Astrocyte (in vitro differentiated cells and primary cell): Measurements from ENCODE around the gene VCL. TPM values are rescaled to one million over a fixed set of nuclear protein-coding genes. Genes with fewer than 3 reads are reported as not detected.
A peak's percentile ranks its signal among the peaks of the same experiment; 100 is the strongest.

Experiments
- DNase-seq: peaks from one replicate; pipeline ENCODE4 v3.0.0-alpha.2; 2010; ENCODE audit warnings: low read depth
- FAIRE-seq: peaks from 2 replicates; lab custom pipeline; 2011; peaks lifted over from hg19 to GRCh38; lab: Jason Lieb, UNC
- H2AFZ ChIP-seq: 2 replicates; pipeline ENCODE4 v1.6.0; 2012; ENCODE audit warnings: low read depth, low read length, inconsistent platforms
- H3K27ac ChIP-seq: 2 replicates; pipeline ENCODE4 v1.5.1; 2011; ENCODE audit warnings: low read depth, low read length, inconsistent platforms
- H3K27me3 ChIP-seq: 2 replicates; pipeline ENCODE4 v1.6.0; 2011; ENCODE audit warnings: low read length, inconsistent platforms; ENCODE audit not compliant: insufficient read depth
- H3K36me3 ChIP-seq: 2 replicates; pipeline ENCODE4 v1.5.1; 2011; ENCODE audit warnings: low read length, inconsistent platforms; ENCODE audit not compliant: insufficient read depth
- H3K4me1 ChIP-seq: 2 replicates; pipeline ENCODE4 v1.5.1; 2011; ENCODE audit warnings: low read length, inconsistent platforms; ENCODE audit not compliant: insufficient read depth
- H3K4me2 ChIP-seq: 2 replicates; pipeline ENCODE4 v1.6.0; 2012; ENCODE audit warnings: low read length, inconsistent platforms
- H3K4me3 ChIP-seq: 2 replicates; pipeline ENCODE4 v1.5.1; 2011; ENCODE audit warnings: low read depth, mild to moderate bottlenecking, low read length, inconsistent platforms; ENCODE audit not compliant: insufficient read depth
- H3K79me2 ChIP-seq: 2 replicates; pipeline ENCODE4 v1.6.0; 2012; ENCODE audit warnings: mild to moderate bottlenecking, low read length, inconsistent platforms; ENCODE audit not compliant: insufficient read depth
- H3K9ac ChIP-seq: 2 replicates; pipeline ENCODE4 v1.6.0; 2012; ENCODE audit warnings: mild to moderate bottlenecking, low read length, inconsistent platforms
- H3K9me3 ChIP-seq: 2 replicates; pipeline ENCODE4 v1.5.1; 2012; ENCODE audit warnings: low read depth, mild to moderate bottlenecking, low read length, inconsistent platforms; ENCODE audit not compliant: insufficient read depth
- H4K20me1 ChIP-seq: 2 replicates; pipeline ENCODE4 v1.6.0; 2012; ENCODE audit warnings: low read length, inconsistent platforms; ENCODE audit not compliant: insufficient read depth
- H3K27ac Mint-ChIP-seq: one replicate; pipeline ENCODE4 v1.8.0; 2021; ENCODE audit warnings: mild to moderate bottlenecking, mixed read lengths; ENCODE audit not compliant: unreplicated experiment
- H3K27me3 Mint-ChIP-seq: one replicate; pipeline ENCODE4 v1.8.0; 2021; ENCODE audit warnings: low read depth, mixed read lengths; ENCODE audit not compliant: unreplicated experiment
- H3K36me3 Mint-ChIP-seq: one replicate; pipeline ENCODE4 v1.8.0; 2021; ENCODE audit warnings: low read depth, mixed read lengths; ENCODE audit not compliant: unreplicated experiment
- H3K4me1 Mint-ChIP-seq: one replicate; pipeline ENCODE4 v1.8.0; 2021; ENCODE audit warnings: low read depth, mixed read lengths; ENCODE audit not compliant: unreplicated experiment
- H3K4me3 Mint-ChIP-seq: one replicate; pipeline ENCODE4 v1.8.0; 2021; ENCODE audit warnings: mild to moderate bottlenecking, moderate library complexity, mixed read lengths; ENCODE audit not compliant: unreplicated experiment
- H3K9me3 Mint-ChIP-seq: one replicate; pipeline ENCODE4 v1.8.0; 2021; ENCODE audit warnings: mild to moderate bottlenecking, mixed read lengths; ENCODE audit not compliant: unreplicated experiment
- CTCF ChIP-seq: IDR thresholded peaks from 2 replicates; pipeline ENCODE4 v1.5.1; 2011; ENCODE audit warnings: low read depth, mild to moderate bottlenecking, inconsistent platforms, low read length, moderate library complexity; ENCODE audit not compliant: insufficient read depth
- EZH2 ChIP-seq: IDR thresholded peaks from 2 replicates; pipeline ENCODE4 v1.6.1; 2012; ENCODE audit warnings: mild to moderate bottlenecking, low read length, inconsistent platforms; ENCODE audit not compliant: insufficient read depth
- total RNA-seq: library from RNA; stranded (reverse); gene quantifications from 2 replicates; pipeline ENCODE4 v1.2.1, GENCODE V29; 2021

VCL gene
- total RNA-seq, 1 donor from 2014 or later: 474 TPM

GRCh38 chr10:74081192-74081803, 83.4 kb downstream of the VCL start:
- Mint-ChIP-seq H3K36me3 (peaks cover 8% of the 10 kb centered on the region), H3K9me3 (no peaks in the 10 kb centered on the region), H3K4me1 (peaks cover 55% of the 10 kb centered on the region), H3K4me3 (peak overlapping the region; percentile 29), H3K27me3 (no peaks in the 10 kb centered on the region), H3K27ac (peak overlapping the region; percentile 35)
- H4K20me1 ChIP-seq: peaks cover 56% of the 10 kb centered on the region
- FAIRE-seq: no peak
- no peak overlapping the region for H3K4me2 ChIP-seq
- H3K79me2 ChIP-seq: peaks cover 60% of the 10 kb centered on the region
- peak; percentile 26 for DNase-seq
- peaks cover 45% of the 10 kb centered on the region for H3K4me1 ChIP-seq
- H2AFZ ChIP-seq: no peak overlapping the region
- no peaks in the 10 kb centered on the region for H3K9me3 ChIP-seq
- TF ChIP-seq CTCF (peak; percentile 76), EZH2 (no peak)
- H3K27ac ChIP-seq: peak overlapping the region; percentile 68
- peaks cover 40% of the 10 kb centered on the region for H3K36me3 ChIP-seq
- no peaks in the 10 kb centered on the region for H3K27me3 ChIP-seq
- no peak overlapping the region for H3K9ac ChIP-seq
- no peak overlapping the region for H3K4me3 ChIP-seq

- Mint-ChIP-seq H3K4me1 (peaks cover 47% of the 10 kb centered on the region), H3K36me3 (peaks cover 10% of the 10 kb centered on the region)
Observed at GRCh38 chr10:74081941-74082718, 84.2 kb downstream of the VCL start.

More at GRCh38 chr10:74081941-74082718, 84.2 kb downstream of the VCL start:
- Histone ChIP-seq H3K4me1 (peaks cover 37% of the 10 kb centered on the region), H2AFZ (no peak overlapping the region), H3K79me2 (peaks cover 64% of the 10 kb centered on the region), H3K36me3 (peaks cover 38% of the 10 kb centered on the region), H3K4me3 (no peak overlapping the region), H3K27ac (no peak overlapping the region), H4K20me1 (peaks cover 53% of the 10 kb centered on the region), H3K4me2 (no peak overlapping the region), H3K9me3 (no peaks in the 10 kb centered on the region), H3K27me3 (no peaks in the 10 kb centered on the region), H3K9ac (no peak overlapping the region)
- TF ChIP-seq EZH2 (no peak), CTCF (no peak)
- FAIRE-seq (no peak), DNase-seq (no peak)
- Mint-ChIP-seq H3K27me3 (no peaks in the 10 kb centered on the region), H3K4me3 (peak overlapping the region; percentile 50), H3K9me3 (no peaks in the 10 kb centered on the region), H3K27ac (peak overlapping the region; percentile 26)
